ENCODE measurements around the gene PHF8. TPM values are rescaled to one million over a fixed set of nuclear protein-coding genes. Genes with fewer than 3 reads are reported as not detected.

PHF8 gene
- total RNA-seq, 1 donor from 2014 or later, result 16.6 TPM

DNA sequence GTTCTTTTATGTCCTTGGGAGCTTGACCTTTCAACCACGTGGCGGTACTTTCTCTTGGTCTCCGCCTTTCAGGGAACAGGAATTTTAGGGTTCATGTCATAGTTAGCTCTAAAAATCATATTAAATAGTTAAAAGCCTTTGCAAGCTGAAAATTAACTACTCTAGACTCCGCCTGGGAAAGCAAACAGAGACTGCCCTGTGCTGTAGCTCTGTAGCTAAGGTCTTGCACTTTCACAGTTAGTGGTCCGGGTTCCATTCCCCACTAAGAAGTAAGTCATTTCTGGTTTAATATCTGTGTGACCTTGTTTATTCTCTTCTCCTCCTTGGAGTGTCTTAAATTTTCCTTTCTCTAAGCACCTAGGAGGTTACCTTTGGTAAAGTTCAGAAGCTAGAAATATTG is 118.2 kb downstream of the PHF8 start:
- no peak overlapping the region for H3K27ac Mint-ChIP-seq (ENCODE audit: unreplicated experiment)
- peaks cover 8% of the 10 kb centered on the region for H3K9me3 Mint-ChIP-seq (ENCODE audit: low read depth)
- TF ChIP-seq, protein P1, sequence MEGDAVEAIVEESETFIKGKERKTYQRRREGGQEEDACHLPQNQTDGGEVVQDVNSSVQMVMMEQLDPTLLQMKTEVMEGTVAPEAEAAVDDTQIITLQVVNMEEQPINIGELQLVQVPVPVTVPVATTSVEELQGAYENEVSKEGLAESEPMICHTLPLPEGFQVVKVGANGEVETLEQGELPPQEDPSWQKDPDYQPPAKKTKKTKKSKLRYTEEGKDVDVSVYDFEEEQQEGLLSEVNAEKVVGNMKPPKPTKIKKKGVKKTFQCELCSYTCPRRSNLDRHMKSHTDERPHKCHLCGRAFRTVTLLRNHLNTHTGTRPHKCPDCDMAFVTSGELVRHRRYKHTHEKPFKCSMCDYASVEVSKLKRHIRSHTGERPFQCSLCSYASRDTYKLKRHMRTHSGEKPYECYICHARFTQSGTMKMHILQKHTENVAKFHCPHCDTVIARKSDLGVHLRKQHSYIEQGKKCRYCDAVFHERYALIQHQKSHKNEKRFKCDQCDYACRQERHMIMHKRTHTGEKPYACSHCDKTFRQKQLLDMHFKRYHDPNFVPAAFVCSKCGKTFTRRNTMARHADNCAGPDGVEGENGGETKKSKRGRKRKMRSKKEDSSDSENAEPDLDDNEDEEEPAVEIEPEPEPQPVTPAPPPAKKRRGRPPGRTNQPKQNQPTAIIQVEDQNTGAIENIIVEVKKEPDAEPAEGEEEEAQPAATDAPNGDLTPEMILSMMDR (IDR thresholded peaks at IDR 0.05), result no peak
- no peaks in the 10 kb centered on the region for H3K4me1 Mint-ChIP-seq (ENCODE audit: low read depth)
- no peaks in the 10 kb centered on the region for H3K36me3 Mint-ChIP-seq (ENCODE audit: low read depth)
- no peaks in the 10 kb centered on the region for H3K27me3 Mint-ChIP-seq (ENCODE audit: low read depth)
- DNase-seq (ENCODE audit: low spot score), result no peak
- no peak overlapping the region for H3K4me3 Mint-ChIP-seq (ENCODE audit: unreplicated experiment)

DNA sequence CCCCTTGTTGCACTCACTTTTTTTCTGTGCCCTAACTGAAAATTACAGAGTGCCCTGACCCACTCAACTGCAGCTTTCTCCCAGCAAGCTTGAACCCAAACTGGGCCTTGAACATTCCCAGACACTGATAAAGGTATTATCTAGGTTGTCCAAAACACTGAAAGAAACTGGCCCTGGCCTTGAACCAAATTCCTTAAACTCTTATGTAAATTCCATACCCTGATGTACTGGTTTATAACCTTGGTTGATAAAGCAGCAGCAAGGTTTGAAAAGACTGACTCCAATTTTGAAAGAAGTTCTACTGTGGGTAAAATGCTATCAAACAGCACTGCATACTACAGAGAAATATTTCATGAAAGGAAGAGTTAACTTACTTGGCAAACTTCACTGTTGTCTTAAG is 125.6 kb downstream of the PHF8 start:
- H3K36me3 Mint-ChIP-seq (ENCODE audit: low read depth), result no peaks in the 10 kb centered on the region
- no peak for DNase-seq (ENCODE audit: low spot score)

DNA sequence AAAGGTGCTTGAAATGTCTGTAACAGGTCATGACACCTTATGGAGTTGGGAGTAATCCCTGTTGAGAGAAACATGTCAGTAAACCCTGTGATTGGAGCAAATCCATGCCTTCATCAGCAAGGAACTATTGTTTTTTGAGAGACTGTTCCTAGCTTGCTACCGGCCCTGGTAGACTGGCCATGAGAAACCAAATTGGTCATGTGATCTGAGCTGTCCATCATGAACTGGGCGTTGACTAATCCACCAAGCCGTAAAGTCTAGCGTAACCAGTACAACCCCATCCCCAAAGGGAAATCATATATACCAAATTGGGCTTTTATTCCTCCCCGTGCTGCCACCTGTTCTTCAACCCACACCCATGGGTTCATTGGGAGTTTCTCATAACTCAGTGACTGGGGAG is 143.7 kb downstream of the PHF8 start:
- H3K9me3 Mint-ChIP-seq (ENCODE audit: low read depth), result peaks cover 23% of the 10 kb centered on the region
- TF ChIP-seq, protein P1 (IDR thresholded peaks at IDR 0.05), result no peak
- no peaks in the 10 kb centered on the region for H3K36me3 Mint-ChIP-seq (ENCODE audit: low read depth)
- DNase-seq (ENCODE audit: low spot score), result no peak
- no peak overlapping the region for H3K4me3 Mint-ChIP-seq (ENCODE audit: unreplicated experiment)
- no peaks in the 10 kb centered on the region for H3K27me3 Mint-ChIP-seq (ENCODE audit: low read depth)
- no peak overlapping the region for H3K27ac Mint-ChIP-seq (ENCODE audit: unreplicated experiment)
- no peaks in the 10 kb centered on the region for H3K4me1 Mint-ChIP-seq (ENCODE audit: low read depth)

More for the DNA sequence above, 125.6 kb downstream of the PHF8 start:
- Mint-ChIP-seq H3K4me1 (ENCODE audit: low read depth) (no peaks in the 10 kb centered on the region), H3K27me3 (ENCODE audit: low read depth) (no peaks in the 10 kb centered on the region), H3K27ac (ENCODE audit: unreplicated experiment) (no peak overlapping the region), H3K9me3 (ENCODE audit: low read depth) (peaks cover 3% of the 10 kb centered on the region), H3K4me3 (ENCODE audit: unreplicated experiment) (no peak overlapping the region)
- TF ChIP-seq, protein P1 (IDR thresholded peaks at IDR 0.05), result no peak

DNA sequence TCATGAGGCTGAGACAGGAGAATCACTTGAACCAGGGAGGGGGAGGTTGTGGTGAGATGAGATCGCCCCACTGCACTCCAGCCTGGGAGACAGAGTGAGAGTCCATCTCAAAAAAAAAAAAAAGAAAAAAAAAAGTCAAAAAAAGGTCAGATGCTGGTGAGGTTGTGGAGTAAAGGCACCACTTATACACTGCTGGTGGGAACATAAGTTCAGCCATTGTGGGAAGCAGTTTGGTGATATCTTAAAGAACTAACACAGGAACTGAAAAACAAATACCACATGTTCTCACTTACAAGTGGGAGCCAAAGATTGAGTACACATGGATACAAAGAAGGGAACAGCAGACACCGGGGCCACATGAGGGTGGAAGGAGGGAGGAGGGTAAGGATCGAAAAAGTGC is 149.0 kb downstream of the PHF8 start:
- Mint-ChIP-seq H3K36me3 (ENCODE audit: low read depth) (no peaks in the 10 kb centered on the region), H3K4me1 (ENCODE audit: low read depth) (no peaks in the 10 kb centered on the region), H3K27ac (ENCODE audit: unreplicated experiment) (no peak overlapping the region), H3K9me3 (ENCODE audit: low read depth) (peaks cover 36% of the 10 kb centered on the region), H3K4me3 (ENCODE audit: unreplicated experiment) (no peak overlapping the region), H3K27me3 (ENCODE audit: low read depth) (no peaks in the 10 kb centered on the region)
- no peak for DNase-seq (ENCODE audit: low spot score)
- TF ChIP-seq, protein P1 (IDR thresholded peaks at IDR 0.05), result no peak

Other genes with a start within 250 kb of the PHF8 start
- gene FAM120C, start 138.8 kb upstream of the PHF8 start, total RNA-seq, result 6.8 to 14.7 TPM (median 7.3 TPM) in 3 replicates